ENCODE measurements around the gene CDYL.

GRCh38 chr6:4799912-4800311 lies 23.7 kb downstream of the CDYL start:
- no peak for TF ChIP-seq CTCF (conservative IDR thresholded peaks at IDR 0.05 in 1 of 2, IDR thresholded peaks at IDR 0.05 in 1 of 2; ENCODE audit: extremely low read depth in 1 of 2, insufficient read depth in 1 of 2, low read depth in 1 of 2, low read length in 2 of 2)
- TF ChIP-seq EZH2 (IDR thresholded peaks at IDR 0.05; ENCODE audit: borderline replicate concordance, low read length) = no peak
